NCI-H187 (cell line): ENCODE data around the gene NUB1.

ENCODE experiments used
- DNase-seq, 2 experiments: peaks; one replicate each; lab custom pipeline; 2025; lab: John Stamatoyannopoulos, UW

The NUB1 gene

GRCh38 chr7:151314401-151314800, 27.2 kb upstream of the NUB1 start:
- DNase-seq = no peak

- DNase-seq = peak; percentile 23 to 54
These were observed 26.5 kb upstream of the NUB1 start for GRCh38 chr7:151315038-151315655.

- DNase-seq = no peak
These were observed 24.7 kb upstream of the NUB1 start for GRCh38 chr7:151316896-151317295.

- DNase-seq = no peak
These were observed 23.7 kb upstream of the NUB1 start for GRCh38 chr7:151317936-151318335.

- DNase-seq = no peak
These were observed 22.4 kb upstream of the NUB1 start for GRCh38 chr7:151319189-151319588.

- no peak for DNase-seq
These were observed 21.3 kb upstream of the NUB1 start for GRCh38 chr7:151320263-151320845.

- DNase-seq = no peak
These were observed 20.3 kb upstream of the NUB1 start for GRCh38 chr7:151321341-151321740.

- no peak for DNase-seq
These were observed 18.7 kb upstream of the NUB1 start for GRCh38 chr7:151322906-151323305.

- no peak for DNase-seq
These were observed 14.6 kb upstream of the NUB1 start for GRCh38 chr7:151327022-151327421.

- no peak for DNase-seq
These were observed 14.0 kb upstream of the NUB1 start for GRCh38 chr7:151327659-151328058.

GRCh38 chr7:151330181-151330580, 11.4 kb upstream of the NUB1 start:
- no peak for DNase-seq

- DNase-seq = no peak
These were observed 11.0 kb upstream of the NUB1 start for GRCh38 chr7:151330661-151331060.

GRCh38 chr7:151334628-151335027, 7.0 kb upstream of the NUB1 start:
- DNase-seq = no peak

- no peak for DNase-seq
These were observed 5.4 kb upstream of the NUB1 start for GRCh38 chr7:151336027-151336708.

- DNase-seq = no peak
These were observed 4.3 kb upstream of the NUB1 start for GRCh38 chr7:151337346-151337745.

- DNase-seq = no peak
These were observed 2.8 kb upstream of the NUB1 start for GRCh38 chr7:151338809-151339208.

GRCh38 chr7:151339651-151340382, 1.8 kb upstream of the NUB1 start:
- no peak for DNase-seq

- DNase-seq = no peak
These were observed 737 bp upstream of the NUB1 start for GRCh38 chr7:151340794-151341356.

GRCh38 chr7:151342102-151342646, 562 bp downstream of the NUB1 start:
- DNase-seq = no peak

GRCh38 chr7:151342811-151343210, 1.2 kb downstream of the NUB1 start:
- no peak for DNase-seq

GRCh38 chr7:151343516-151343915, 1.9 kb downstream of the NUB1 start:
- DNase-seq = no peak
